ENCODE data around the gene COL19A1. TPM values are rescaled to one million over a fixed set of nuclear protein-coding genes. Genes with fewer than 3 reads are reported as not detected.

Gene COL19A1
- total RNA-seq, 1 donor: 9.1 TPM

GRCh38 chr6:70221025-70221714 lies 354.8 kb downstream of the COL19A1 start:
- no peaks in the 10 kb centered on the region for H3K4me1 ChIP-seq (ENCODE audit: insufficient read depth, low read length)
- H3K4me3 ChIP-seq (ENCODE audit: low read length): no peak overlapping the region
- no peaks in the 10 kb centered on the region for H3K27me3 ChIP-seq (ENCODE audit: insufficient read depth, low read length)
- H3K9me3 ChIP-seq (ENCODE audit: low read depth, low read length): no peaks in the 10 kb centered on the region

- Histone ChIP-seq H3K9me3 (ENCODE audit: low read depth, low read length) (no peaks in the 10 kb centered on the region), H3K4me3 (ENCODE audit: low read length) (no peak overlapping the region), H3K4me1 (ENCODE audit: insufficient read depth, low read length) (no peaks in the 10 kb centered on the region), H3K27me3 (ENCODE audit: insufficient read depth, low read length) (no peaks in the 10 kb centered on the region)
These were observed 355.5 kb downstream of the COL19A1 start for GRCh38 chr6:70221715-70222438.

GRCh38 chr6:70222439-70222749 lies 356.0 kb downstream of the COL19A1 start:
- no peaks in the 10 kb centered on the region for H3K4me1 ChIP-seq (ENCODE audit: insufficient read depth, low read length)
- H3K4me3 ChIP-seq (ENCODE audit: low read length): no peak overlapping the region
- no peaks in the 10 kb centered on the region for H3K9me3 ChIP-seq (ENCODE audit: low read depth, low read length)
- H3K27me3 ChIP-seq (ENCODE audit: insufficient read depth, low read length): no peaks in the 10 kb centered on the region

GRCh38 chr6:70225055-70225454 lies 358.7 kb downstream of the COL19A1 start:
- no peak overlapping the region for H3K4me3 ChIP-seq (ENCODE audit: low read length)
- H3K4me1 ChIP-seq (ENCODE audit: insufficient read depth, low read length): no peaks in the 10 kb centered on the region
- no peaks in the 10 kb centered on the region for H3K9me3 ChIP-seq (ENCODE audit: low read depth, low read length)
- H3K27me3 ChIP-seq (ENCODE audit: insufficient read depth, low read length): no peaks in the 10 kb centered on the region

- Histone ChIP-seq H3K27me3 (ENCODE audit: insufficient read depth, low read length) (no peaks in the 10 kb centered on the region), H3K4me3 (ENCODE audit: low read length) (no peak overlapping the region), H3K9me3 (ENCODE audit: low read depth, low read length) (no peaks in the 10 kb centered on the region), H3K4me1 (ENCODE audit: insufficient read depth, low read length) (no peaks in the 10 kb centered on the region)
These were observed 365.0 kb downstream of the COL19A1 start for GRCh38 chr6:70231311-70231710.

- Histone ChIP-seq H3K9me3 (ENCODE audit: low read depth, low read length) (no peaks in the 10 kb centered on the region), H3K4me1 (ENCODE audit: insufficient read depth, low read length) (no peaks in the 10 kb centered on the region), H3K27me3 (ENCODE audit: insufficient read depth, low read length) (no peaks in the 10 kb centered on the region), H3K4me3 (ENCODE audit: low read length) (no peak overlapping the region)
These were observed 368.3 kb downstream of the COL19A1 start for GRCh38 chr6:70234561-70235236.

- Histone ChIP-seq H3K27me3 (ENCODE audit: insufficient read depth, low read length) (no peaks in the 10 kb centered on the region), H3K4me1 (ENCODE audit: insufficient read depth, low read length) (no peaks in the 10 kb centered on the region), H3K9me3 (ENCODE audit: low read depth, low read length) (no peaks in the 10 kb centered on the region), H3K4me3 (ENCODE audit: low read length) (no peak overlapping the region)
These were observed 370.0 kb downstream of the COL19A1 start for GRCh38 chr6:70236343-70236742.

GRCh38 chr6:70241031-70241430 lies 374.7 kb downstream of the COL19A1 start:
- Histone ChIP-seq H3K9me3 (ENCODE audit: low read depth, low read length) (no peaks in the 10 kb centered on the region), H3K27me3 (ENCODE audit: insufficient read depth, low read length) (no peaks in the 10 kb centered on the region), H3K4me3 (ENCODE audit: low read length) (no peak overlapping the region), H3K4me1 (ENCODE audit: insufficient read depth, low read length) (no peaks in the 10 kb centered on the region)

- no peaks in the 10 kb centered on the region for H3K4me1 ChIP-seq (ENCODE audit: insufficient read depth, low read length)
- H3K4me3 ChIP-seq (ENCODE audit: low read length): no peak overlapping the region
- no peaks in the 10 kb centered on the region for H3K9me3 ChIP-seq (ENCODE audit: low read depth, low read length)
- H3K27me3 ChIP-seq (ENCODE audit: insufficient read depth, low read length): no peaks in the 10 kb centered on the region
These were observed 375.6 kb downstream of the COL19A1 start for GRCh38 chr6:70241991-70242420.

GRCh38 chr6:70246118-70246517 lies 379.8 kb downstream of the COL19A1 start:
- Histone ChIP-seq H3K4me3 (ENCODE audit: low read length) (no peak overlapping the region), H3K4me1 (ENCODE audit: insufficient read depth, low read length) (no peaks in the 10 kb centered on the region), H3K27me3 (ENCODE audit: insufficient read depth, low read length) (no peaks in the 10 kb centered on the region), H3K9me3 (ENCODE audit: low read depth, low read length) (no peaks in the 10 kb centered on the region)

- Histone ChIP-seq H3K9me3 (ENCODE audit: low read depth, low read length) (no peaks in the 10 kb centered on the region), H3K4me1 (ENCODE audit: insufficient read depth, low read length) (no peaks in the 10 kb centered on the region), H3K4me3 (ENCODE audit: low read length) (no peak overlapping the region)
These were observed 386.2 kb downstream of the COL19A1 start for GRCh38 chr6:70252604-70253003.

GRCh38 chr6:70253923-70254322 lies 387.6 kb downstream of the COL19A1 start:
- Histone ChIP-seq H3K9me3 (ENCODE audit: low read depth, low read length) (no peaks in the 10 kb centered on the region), H3K27me3 (ENCODE audit: insufficient read depth, low read length) (no peaks in the 10 kb centered on the region), H3K4me1 (ENCODE audit: insufficient read depth, low read length) (no peaks in the 10 kb centered on the region), H3K4me3 (ENCODE audit: low read length) (no peak overlapping the region)

More at GRCh38 chr6:70252604-70253003, 386.2 kb downstream of the COL19A1 start:
- no peaks in the 10 kb centered on the region for H3K27me3 ChIP-seq (ENCODE audit: insufficient read depth, low read length)

GRCh38 chr6:70254784-70255183 lies 388.4 kb downstream of the COL19A1 start:
- Histone ChIP-seq H3K27me3 (ENCODE audit: insufficient read depth, low read length) (no peaks in the 10 kb centered on the region), H3K4me3 (ENCODE audit: low read length) (no peak overlapping the region), H3K4me1 (ENCODE audit: insufficient read depth, low read length) (no peaks in the 10 kb centered on the region), H3K9me3 (ENCODE audit: low read depth, low read length) (no peaks in the 10 kb centered on the region)

- Histone ChIP-seq H3K4me3 (ENCODE audit: low read length) (no peak overlapping the region), H3K9me3 (ENCODE audit: low read depth, low read length) (no peaks in the 10 kb centered on the region), H3K4me1 (ENCODE audit: insufficient read depth, low read length) (no peaks in the 10 kb centered on the region), H3K27me3 (ENCODE audit: insufficient read depth, low read length) (no peaks in the 10 kb centered on the region)
These were observed 391.5 kb downstream of the COL19A1 start for GRCh38 chr6:70257768-70258273.

GRCh38 chr6:70258483-70258882 lies 392.1 kb downstream of the COL19A1 start:
- Histone ChIP-seq H3K4me3 (ENCODE audit: low read length) (no peak overlapping the region), H3K27me3 (ENCODE audit: insufficient read depth, low read length) (no peaks in the 10 kb centered on the region), H3K4me1 (ENCODE audit: insufficient read depth, low read length) (no peaks in the 10 kb centered on the region), H3K9me3 (ENCODE audit: low read depth, low read length) (no peaks in the 10 kb centered on the region)

Data from mononuclear cell (primary cell).